Erythroblast (primary cell): ENCODE measurements around the gene AK8.

Experiments
- GATA1 ChIP-seq: IDR thresholded peaks from 2 replicates; pipeline ENCODE4 v1.6.1; 2011; ENCODE audit warnings: low read depth, mild to moderate bottlenecking, control low read depth, low read length, moderate library complexity
- POLR2A ChIP-seq: IDR thresholded peaks from 2 replicates; pipeline ENCODE4 v1.6.1; 2011; ENCODE audit warnings: mild to moderate bottlenecking, low read length

DNA sequence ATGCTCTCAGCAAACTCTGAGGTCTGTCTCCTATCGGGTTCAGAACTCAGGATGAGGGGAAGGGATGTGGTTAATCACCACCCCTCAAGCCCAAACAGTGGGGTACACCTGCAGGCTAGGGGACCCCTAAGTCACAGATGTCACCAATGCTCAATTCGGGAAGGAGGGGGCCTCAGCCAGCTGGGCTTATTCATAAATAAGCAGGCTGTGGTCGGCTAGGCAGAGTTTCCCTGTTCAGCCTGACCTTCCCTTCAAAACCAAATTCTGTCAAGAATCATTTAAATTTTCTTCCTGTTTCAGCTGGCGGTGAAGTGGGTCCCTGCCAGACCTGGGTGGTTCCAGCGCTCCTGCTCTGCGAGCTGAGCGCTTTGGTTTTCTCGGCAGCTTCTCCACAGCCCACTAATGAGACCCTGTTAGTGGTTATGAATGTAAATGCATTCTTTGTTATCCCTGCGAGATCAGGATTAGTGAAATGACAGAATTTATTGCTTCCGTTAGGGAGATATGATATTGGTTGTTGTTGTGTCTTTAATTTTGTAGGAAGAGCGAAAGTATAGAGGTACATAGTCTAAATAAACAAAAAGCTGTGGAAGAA lies 68.3 kb downstream of the AK8 start:
- TF ChIP-seq POLR2A: no peak
- no peak for TF ChIP-seq GATA1
